Memory B cell (primary cell): ENCODE results near the gene KIAA1958.

Source experiments
- ATAC-seq: fragments of 150-1000 bp; cut with Tn5 transposase; 2 replicates; pipeline ENCODE4 v1.10.0; 2021; ENCODE audit warnings: low read depth, mild to moderate bottlenecking, moderate library complexity
- DNase-seq, 2 donors: peaks; one replicate each; pipeline ENCODE4 v3.0.0; 2022; ENCODE audit warnings: low spot score in 2 of 2
- H3K27ac Mint-ChIP-seq: one replicate; pipeline ENCODE4 v1.8.0; 2022; ENCODE audit warnings: mild to moderate bottlenecking, moderate library complexity, mixed read lengths
- H3K27me3 Mint-ChIP-seq: one replicate; pipeline ENCODE4 v1.8.0; 2022; ENCODE audit warnings: mixed read lengths
- H3K36me3 Mint-ChIP-seq: one replicate; pipeline ENCODE4 v1.8.0; 2022; ENCODE audit warnings: mild to moderate bottlenecking, mixed read lengths
- H3K4me1 Mint-ChIP-seq: one replicate; pipeline ENCODE4 v1.8.0; 2022; ENCODE audit warnings: mixed read lengths
- H3K4me3 Mint-ChIP-seq: one replicate; pipeline ENCODE4 v1.8.0; 2022; ENCODE audit warnings: mild to moderate bottlenecking, moderate library complexity, mixed read lengths
- H3K9me3 Mint-ChIP-seq: one replicate; pipeline ENCODE4 v1.8.0; 2022; ENCODE audit warnings: mixed read lengths

The KIAA1958 gene

GRCh38 chr9:112529316-112529715 lies 42.7 kb downstream of the KIAA1958 start:
- ATAC-seq, result no peak
- peaks cover 2% of the 10 kb centered on the region for H3K4me1 Mint-ChIP-seq
- H3K36me3 Mint-ChIP-seq, result no peaks in the 10 kb centered on the region
- no peak overlapping the region for H3K4me3 Mint-ChIP-seq
- no peaks in the 10 kb centered on the region for H3K27me3 Mint-ChIP-seq
- no peaks in the 10 kb centered on the region for H3K9me3 Mint-ChIP-seq
- DNase-seq, result no peak
- H3K27ac Mint-ChIP-seq, result no peak overlapping the region

GRCh38 chr9:112530751-112531205 lies 44.2 kb downstream of the KIAA1958 start:
- Mint-ChIP-seq H3K4me3 (no peak overlapping the region), H3K27me3 (no peaks in the 10 kb centered on the region), H3K36me3 (peaks cover 2% of the 10 kb centered on the region), H3K4me1 (no peaks in the 10 kb centered on the region), H3K27ac (no peak overlapping the region), H3K9me3 (no peaks in the 10 kb centered on the region)
- ATAC-seq, result no peak
- no peak for DNase-seq

DNA sequence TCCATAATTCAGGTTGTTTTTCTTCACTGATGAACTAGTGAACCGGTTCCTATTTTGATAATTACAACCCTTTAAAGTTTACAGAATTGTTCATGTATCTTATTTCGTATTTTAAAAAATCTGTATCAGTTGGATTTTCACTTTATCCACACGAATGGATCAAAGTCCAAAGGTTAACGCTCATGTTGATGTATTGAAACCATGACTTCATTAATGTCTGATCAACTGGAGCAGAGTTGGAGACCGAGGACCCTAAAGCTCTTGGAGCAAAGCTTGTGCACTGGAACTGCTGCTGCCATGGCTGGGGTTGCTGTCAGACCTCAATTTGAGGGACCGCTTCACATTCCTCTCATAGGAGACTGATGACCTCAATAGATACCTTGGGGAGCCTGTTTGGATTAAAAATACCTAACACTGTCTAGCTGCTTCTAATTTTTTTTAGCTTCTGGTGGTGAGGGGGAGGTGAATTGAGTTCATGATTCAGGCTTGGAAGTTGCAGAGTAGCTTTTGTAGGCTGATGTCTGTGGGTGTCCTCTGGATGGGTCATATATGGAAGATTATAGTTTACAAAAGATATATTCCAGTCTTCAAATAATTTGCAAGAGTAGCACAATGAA lies 45.1 kb downstream of the KIAA1958 start:
- Mint-ChIP-seq H3K9me3 (no peaks in the 10 kb centered on the region), H3K36me3 (peaks cover 2% of the 10 kb centered on the region), H3K4me3 (no peak overlapping the region), H3K4me1 (no peaks in the 10 kb centered on the region), H3K27me3 (no peaks in the 10 kb centered on the region), H3K27ac (no peak overlapping the region)
- ATAC-seq (no peak), DNase-seq (no peak)

- Mint-ChIP-seq H3K36me3 (peaks cover 2% of the 10 kb centered on the region), H3K27me3 (no peaks in the 10 kb centered on the region), H3K4me3 (no peak overlapping the region), H3K4me1 (no peaks in the 10 kb centered on the region), H3K27ac (no peak overlapping the region), H3K9me3 (no peaks in the 10 kb centered on the region)
- DNase-seq (no peak), ATAC-seq (no peak)
Observed at GRCh38 chr9:112532427-112532826, 45.8 kb downstream of the KIAA1958 start.

DNA sequence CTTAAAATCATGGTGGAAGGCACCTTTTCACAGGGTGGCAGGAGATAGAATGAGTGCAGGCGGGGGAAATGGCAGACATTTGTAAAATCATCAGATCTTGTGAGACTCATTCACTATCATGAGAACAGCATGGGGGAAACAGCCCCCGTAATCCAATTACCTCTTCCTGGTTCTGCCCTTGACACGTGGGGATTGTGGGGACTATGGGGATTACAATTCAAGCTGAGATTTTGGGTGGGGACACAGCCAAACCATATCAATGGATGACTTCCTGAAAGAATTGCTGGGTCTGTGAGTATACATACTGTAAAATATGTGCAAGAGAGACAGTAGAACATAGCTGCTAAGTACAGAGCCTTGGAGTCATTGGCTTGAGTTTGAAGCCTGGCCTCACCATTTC lies 47.0 kb downstream of the KIAA1958 start:
- H3K4me1 Mint-ChIP-seq, result no peaks in the 10 kb centered on the region
- no peaks in the 10 kb centered on the region for H3K27me3 Mint-ChIP-seq
- no peak overlapping the region for H3K27ac Mint-ChIP-seq
- H3K4me3 Mint-ChIP-seq, result no peak overlapping the region
- no peaks in the 10 kb centered on the region for H3K9me3 Mint-ChIP-seq
- ATAC-seq (no peak), DNase-seq (no peak)
- H3K36me3 Mint-ChIP-seq, result peaks cover 5% of the 10 kb centered on the region

GRCh38 chr9:112535301-112535700 lies 48.7 kb downstream of the KIAA1958 start:
- no peaks in the 10 kb centered on the region for H3K9me3 Mint-ChIP-seq
- DNase-seq, result no peak

GRCh38 chr9:112535811-112536210 lies 49.2 kb downstream of the KIAA1958 start:
- no peak for DNase-seq
- H3K27ac Mint-ChIP-seq, result no peak overlapping the region
- H3K4me3 Mint-ChIP-seq, result no peak overlapping the region
- no peaks in the 10 kb centered on the region for H3K27me3 Mint-ChIP-seq
- H3K4me1 Mint-ChIP-seq, result no peaks in the 10 kb centered on the region
- H3K9me3 Mint-ChIP-seq, result no peaks in the 10 kb centered on the region
- ATAC-seq, result no peak
- H3K36me3 Mint-ChIP-seq, result peaks cover 5% of the 10 kb centered on the region

More at GRCh38 chr9:112535301-112535700, 48.7 kb downstream of the KIAA1958 start:
- Mint-ChIP-seq H3K27ac (no peak overlapping the region), H3K4me3 (no peak overlapping the region), H3K36me3 (peaks cover 5% of the 10 kb centered on the region), H3K4me1 (no peaks in the 10 kb centered on the region), H3K27me3 (no peaks in the 10 kb centered on the region)
- ATAC-seq, result no peak

- H3K4me3 Mint-ChIP-seq, result no peak overlapping the region
- ATAC-seq (no peak), DNase-seq (no peak)
- no peaks in the 10 kb centered on the region for H3K4me1 Mint-ChIP-seq
- no peaks in the 10 kb centered on the region for H3K9me3 Mint-ChIP-seq
- no peaks in the 10 kb centered on the region for H3K27me3 Mint-ChIP-seq
- H3K36me3 Mint-ChIP-seq, result peaks cover 5% of the 10 kb centered on the region
- no peak overlapping the region for H3K27ac Mint-ChIP-seq
Observed at GRCh38 chr9:112537561-112537960, 50.9 kb downstream of the KIAA1958 start.

GRCh38 chr9:112540800-112541199 lies 54.2 kb downstream of the KIAA1958 start:
- Mint-ChIP-seq H3K4me1 (no peaks in the 10 kb centered on the region), H3K27ac (no peak overlapping the region), H3K36me3 (peaks cover 3% of the 10 kb centered on the region), H3K4me3 (no peak overlapping the region), H3K27me3 (no peaks in the 10 kb centered on the region), H3K9me3 (no peaks in the 10 kb centered on the region)
- ATAC-seq, result no peak
- DNase-seq, result no peak

DNA sequence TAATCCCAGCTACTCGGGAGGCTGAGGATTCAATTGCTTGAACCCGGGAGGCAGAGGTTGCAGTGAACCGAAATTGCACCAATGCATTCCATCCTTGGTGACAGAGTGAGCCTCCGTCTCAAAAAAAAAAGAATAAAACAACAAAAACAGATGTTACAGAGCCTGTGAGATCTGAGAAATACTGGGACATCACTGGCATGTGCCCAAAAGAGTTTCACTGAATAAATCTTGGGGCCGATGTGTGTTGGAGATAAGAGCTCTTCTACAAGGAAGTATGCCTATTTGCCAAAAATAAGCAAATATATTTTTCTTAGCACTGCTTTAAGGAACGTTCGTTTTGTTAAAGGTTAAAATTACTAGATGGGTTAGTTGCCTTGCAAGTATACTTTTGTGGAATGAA lies 55.1 kb downstream of the KIAA1958 start:
- Mint-ChIP-seq H3K27me3 (no peaks in the 10 kb centered on the region), H3K27ac (no peak overlapping the region), H3K4me1 (peaks cover 4% of the 10 kb centered on the region), H3K36me3 (peaks cover 3% of the 10 kb centered on the region), H3K4me3 (no peak overlapping the region), H3K9me3 (no peaks in the 10 kb centered on the region)
- DNase-seq (no peak), ATAC-seq (no peak)

DNA sequence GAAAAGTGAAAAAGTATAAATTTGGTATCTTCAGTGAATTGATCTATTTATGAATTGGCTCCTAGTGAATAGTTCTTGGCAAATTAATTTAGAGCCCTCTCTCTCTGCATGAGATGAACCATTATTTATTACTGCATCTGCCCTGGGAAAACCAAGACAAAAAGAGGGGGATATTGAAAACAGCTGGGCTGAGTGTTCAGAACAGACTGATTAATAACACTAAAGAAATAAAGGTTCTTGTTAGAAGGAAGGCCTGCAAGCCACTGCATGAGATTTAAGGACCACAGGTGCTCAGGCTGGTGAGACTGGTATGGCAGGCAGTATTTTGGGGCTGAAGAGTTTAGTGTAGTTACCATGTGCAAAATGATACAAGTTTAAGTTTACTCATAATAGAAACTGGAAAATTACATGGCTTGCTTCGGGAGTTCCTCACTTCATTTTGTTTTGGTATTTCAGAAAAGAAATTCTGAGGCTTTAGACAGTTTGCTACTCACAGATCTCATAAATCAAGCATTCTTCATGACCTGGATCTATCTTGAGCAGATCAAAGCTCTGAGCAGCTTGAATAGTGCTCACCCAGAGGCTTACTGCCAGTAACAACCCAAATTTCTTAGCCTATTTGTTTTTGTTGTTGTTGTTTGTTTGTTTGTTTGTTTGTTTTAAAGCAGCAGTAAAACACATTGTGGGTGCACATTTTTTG lies 56.1 kb downstream of the KIAA1958 start:
- no peaks in the 10 kb centered on the region for H3K9me3 Mint-ChIP-seq
- H3K4me3 Mint-ChIP-seq, result no peak overlapping the region
- H3K27me3 Mint-ChIP-seq, result no peaks in the 10 kb centered on the region
- no peak for ATAC-seq
- peaks cover 3% of the 10 kb centered on the region for H3K36me3 Mint-ChIP-seq
- peaks cover 5% of the 10 kb centered on the region for H3K4me1 Mint-ChIP-seq
- H3K27ac Mint-ChIP-seq, result no peak overlapping the region
- no peak for DNase-seq

DNA sequence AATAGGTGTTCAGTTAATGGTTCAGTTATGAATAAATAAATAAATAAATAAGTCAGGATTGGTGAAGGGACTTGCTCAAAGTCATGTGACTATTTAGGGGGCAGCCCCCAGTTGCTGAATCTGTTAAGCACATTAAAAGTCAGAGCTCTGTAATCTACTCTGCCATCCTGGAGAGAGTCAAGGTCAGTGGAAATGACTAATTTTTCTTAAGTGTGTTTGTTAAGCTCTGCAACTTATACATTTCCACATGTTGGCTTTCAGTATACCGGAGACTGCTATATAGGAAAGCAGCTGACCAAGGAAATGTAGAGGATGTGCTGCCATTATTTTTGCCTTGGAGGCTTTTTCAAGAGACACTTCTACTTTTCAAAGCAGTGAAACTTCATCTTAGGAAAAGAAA lies 57.9 kb downstream of the KIAA1958 start:
- ATAC-seq, result no peak
- DNase-seq, result no peak
- Mint-ChIP-seq H3K4me3 (no peak overlapping the region), H3K9me3 (no peaks in the 10 kb centered on the region), H3K36me3 (no peaks in the 10 kb centered on the region), H3K4me1 (peaks cover 8% of the 10 kb centered on the region), H3K27me3 (no peaks in the 10 kb centered on the region), H3K27ac (no peak overlapping the region)

GRCh38 chr9:112545237-112545636 lies 58.6 kb downstream of the KIAA1958 start:
- Mint-ChIP-seq H3K4me1 (peaks cover 9% of the 10 kb centered on the region), H3K27me3 (no peaks in the 10 kb centered on the region), H3K4me3 (no peak overlapping the region), H3K9me3 (no peaks in the 10 kb centered on the region), H3K36me3 (no peaks in the 10 kb centered on the region), H3K27ac (no peak overlapping the region)
- ATAC-seq (no peak), DNase-seq (no peak)

- ATAC-seq (no peak), DNase-seq (no peak)
- H3K27me3 Mint-ChIP-seq, result no peaks in the 10 kb centered on the region
- peaks cover 9% of the 10 kb centered on the region for H3K4me1 Mint-ChIP-seq
- no peaks in the 10 kb centered on the region for H3K9me3 Mint-ChIP-seq
- no peaks in the 10 kb centered on the region for H3K36me3 Mint-ChIP-seq
- H3K27ac Mint-ChIP-seq, result no peak overlapping the region
- no peak overlapping the region for H3K4me3 Mint-ChIP-seq
Observed at GRCh38 chr9:112546149-112547012, 59.8 kb downstream of the KIAA1958 start.
